GM21529 (cell line): ENCODE results near the gene RIPK4.

Experiments used
- ATAC-seq: cut with Tn5 transposase; IDR thresholded peaks from one replicate; pipeline ENCODE4 v1.9.1; 2021; ENCODE audit not compliant: unreplicated experiment

The RIPK4 gene

GRCh38 chr21:41766883-41767605, at the start of gene RIPK4:
Gene RIPK4 (minus strand): TSS chr21:41767052. CDS start chr21:41767041, 11 bp downstream.
- ATAC-seq = peak; percentile 52

GRCh38 chr21:41815652-41816582, 49.1 kb upstream of the RIPK4 start:
- ATAC-seq = no peak

- no peak for ATAC-seq
Measured at GRCh38 chr21:41813226-41813625, 46.4 kb upstream of the RIPK4 start.

- ATAC-seq = no peak
Measured at GRCh38 chr21:41812679-41813078, 45.8 kb upstream of the RIPK4 start.

GRCh38 chr21:41810597-41810932, 43.7 kb upstream of the RIPK4 start:
- ATAC-seq = no peak

GRCh38 chr21:41809891-41810596, 43.2 kb upstream of the RIPK4 start:
- no peak for ATAC-seq

GRCh38 chr21:41808846-41809245, 42.0 kb upstream of the RIPK4 start:
- ATAC-seq = no peak

GRCh38 chr21:41808094-41808493, 41.2 kb upstream of the RIPK4 start:
- no peak for ATAC-seq

GRCh38 chr21:41806773-41807172, 39.9 kb upstream of the RIPK4 start:
- no peak for ATAC-seq

- ATAC-seq = no peak
Measured at GRCh38 chr21:41805643-41806042, 38.8 kb upstream of the RIPK4 start.

GRCh38 chr21:41805038-41805437, 38.2 kb upstream of the RIPK4 start:
- no peak for ATAC-seq

GRCh38 chr21:41804381-41804780, 37.5 kb upstream of the RIPK4 start:
- no peak for ATAC-seq

- no peak for ATAC-seq
Measured at GRCh38 chr21:41803316-41803715, 36.5 kb upstream of the RIPK4 start.

GRCh38 chr21:41802684-41803083, 35.8 kb upstream of the RIPK4 start:
- no peak for ATAC-seq

GRCh38 chr21:41802198-41802584, 35.3 kb upstream of the RIPK4 start:
- ATAC-seq = no peak

GRCh38 chr21:41801321-41802197, 34.7 kb upstream of the RIPK4 start:
- no peak for ATAC-seq

GRCh38 chr21:41800425-41801320, 33.8 kb upstream of the RIPK4 start:
- no peak for ATAC-seq

GRCh38 chr21:41799763-41800162, 32.9 kb upstream of the RIPK4 start:
- ATAC-seq = no peak

GRCh38 chr21:41798326-41798725, 31.5 kb upstream of the RIPK4 start:
- ATAC-seq = no peak
